ENCODE data around the gene AKNAD1.

Gene AKNAD1

GRCh38 chr1:108854221-108855019 lies 2.5 kb downstream of the AKNAD1 start:
- DNase-seq (ENCODE audit: low read depth): no peak
- TF ChIP-seq, protein P1, sequence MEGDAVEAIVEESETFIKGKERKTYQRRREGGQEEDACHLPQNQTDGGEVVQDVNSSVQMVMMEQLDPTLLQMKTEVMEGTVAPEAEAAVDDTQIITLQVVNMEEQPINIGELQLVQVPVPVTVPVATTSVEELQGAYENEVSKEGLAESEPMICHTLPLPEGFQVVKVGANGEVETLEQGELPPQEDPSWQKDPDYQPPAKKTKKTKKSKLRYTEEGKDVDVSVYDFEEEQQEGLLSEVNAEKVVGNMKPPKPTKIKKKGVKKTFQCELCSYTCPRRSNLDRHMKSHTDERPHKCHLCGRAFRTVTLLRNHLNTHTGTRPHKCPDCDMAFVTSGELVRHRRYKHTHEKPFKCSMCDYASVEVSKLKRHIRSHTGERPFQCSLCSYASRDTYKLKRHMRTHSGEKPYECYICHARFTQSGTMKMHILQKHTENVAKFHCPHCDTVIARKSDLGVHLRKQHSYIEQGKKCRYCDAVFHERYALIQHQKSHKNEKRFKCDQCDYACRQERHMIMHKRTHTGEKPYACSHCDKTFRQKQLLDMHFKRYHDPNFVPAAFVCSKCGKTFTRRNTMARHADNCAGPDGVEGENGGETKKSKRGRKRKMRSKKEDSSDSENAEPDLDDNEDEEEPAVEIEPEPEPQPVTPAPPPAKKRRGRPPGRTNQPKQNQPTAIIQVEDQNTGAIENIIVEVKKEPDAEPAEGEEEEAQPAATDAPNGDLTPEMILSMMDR (IDR thresholded peaks at IDR 0.05; ENCODE audit: control insufficient read depth, insufficient read depth, low read depth, low read length, missing control alignments): no peak
- no peak overlapping the region for H3K4me3 ChIP-seq (ENCODE audit: control insufficient read depth, low read depth, low read length)

- TF ChIP-seq, protein P1 (IDR thresholded peaks at IDR 0.05; ENCODE audit: control insufficient read depth, insufficient read depth, low read depth, low read length, missing control alignments): no peak
- no peak for DNase-seq (ENCODE audit: low read depth)
- H3K4me3 ChIP-seq (ENCODE audit: control insufficient read depth, low read depth, low read length): no peak overlapping the region
These were observed 4.5 kb downstream of the AKNAD1 start for GRCh38 chr1:108852221-108852975.

- TF ChIP-seq, protein P1 (IDR thresholded peaks at IDR 0.05; ENCODE audit: control insufficient read depth, insufficient read depth, low read depth, low read length, missing control alignments): no peak
These were observed 5.3 kb downstream of the AKNAD1 start for GRCh38 chr1:108851567-108851966.

DNA sequence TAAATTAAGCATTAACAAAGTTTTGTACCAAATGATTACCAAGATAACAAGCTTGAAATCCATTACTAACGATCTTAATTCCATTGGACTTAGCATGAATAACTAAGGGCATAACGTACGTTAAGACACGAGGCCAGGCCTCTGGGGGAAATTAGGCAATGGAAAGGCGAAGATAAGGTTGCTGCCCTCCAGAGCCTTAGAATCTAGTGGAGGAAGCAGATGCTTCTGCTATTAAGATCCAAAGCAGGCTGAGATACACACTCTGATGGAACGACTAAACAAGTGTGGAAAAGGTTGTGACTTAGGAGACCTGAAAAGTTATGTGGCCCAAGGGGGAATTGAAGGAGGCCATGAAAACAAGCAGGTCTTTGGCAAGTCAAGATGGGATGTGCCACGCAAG lies 6.0 kb downstream of the AKNAD1 start:
- TF ChIP-seq, protein P1 (IDR thresholded peaks at IDR 0.05; ENCODE audit: control insufficient read depth, insufficient read depth, low read depth, low read length, missing control alignments): no peak
- DNase-seq (ENCODE audit: low read depth): no peak
- no peak overlapping the region for H3K4me3 ChIP-seq (ENCODE audit: control insufficient read depth, low read depth, low read length)

More at GRCh38 chr1:108851567-108851966, 5.3 kb downstream of the AKNAD1 start:
- H3K4me3 ChIP-seq (ENCODE audit: control insufficient read depth, low read depth, low read length): no peak overlapping the region
- DNase-seq (ENCODE audit: low read depth): no peak

DNA sequence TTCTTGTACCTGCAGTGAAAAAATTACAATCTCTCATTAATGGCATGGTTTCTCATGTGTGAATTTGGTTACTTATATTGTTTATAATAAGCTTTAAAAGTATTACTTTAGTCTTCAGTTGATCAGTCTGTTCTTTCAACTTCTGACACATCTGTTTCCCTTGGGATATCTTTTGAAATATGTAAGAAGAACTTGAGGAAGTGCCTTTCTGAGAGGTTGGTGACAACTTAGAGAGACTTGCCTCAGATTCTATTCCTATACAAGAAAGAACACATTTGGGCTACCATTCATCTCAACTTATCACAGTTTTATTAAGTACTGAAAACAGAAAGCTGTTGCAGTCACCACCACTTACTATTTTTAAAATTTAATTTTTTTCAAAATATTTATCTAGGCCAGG lies 8.1 kb downstream of the AKNAD1 start:
- no peak overlapping the region for H3K4me3 ChIP-seq (ENCODE audit: control insufficient read depth, low read depth, low read length)
- DNase-seq (ENCODE audit: low read depth): no peak
- TF ChIP-seq, protein P1 (IDR thresholded peaks at IDR 0.05; ENCODE audit: control insufficient read depth, insufficient read depth, low read depth, low read length, missing control alignments): no peak

DNA sequence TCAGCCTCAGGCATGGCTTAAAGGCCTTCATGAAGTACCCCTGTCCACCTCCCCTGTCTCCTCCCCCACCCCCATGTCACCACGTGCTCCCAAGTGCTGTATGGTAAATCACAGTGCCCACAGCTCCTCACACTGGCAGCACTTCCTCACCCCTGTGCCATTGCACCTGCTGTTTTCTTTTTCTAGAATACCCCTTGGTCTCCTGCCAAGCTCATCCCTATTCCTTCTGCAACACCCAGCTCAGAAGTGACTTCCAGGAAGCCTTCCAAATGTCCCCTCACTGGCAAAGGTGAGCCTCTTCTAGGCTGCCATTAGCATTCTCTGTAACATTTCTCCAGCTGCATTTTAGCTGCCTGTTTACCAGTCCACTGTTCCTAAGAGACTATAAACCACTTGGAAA lies 9.4 kb downstream of the AKNAD1 start:
- DNase-seq (ENCODE audit: low read depth): no peak
- TF ChIP-seq, protein P1 (IDR thresholded peaks at IDR 0.05; ENCODE audit: control insufficient read depth, insufficient read depth, low read depth, low read length, missing control alignments): no peak
- no peak overlapping the region for H3K4me3 ChIP-seq (ENCODE audit: control insufficient read depth, low read depth, low read length)

Data from AG09309 (cell line).